HG03108 (cell line): ENCODE results near the gene TTLL5.
"Not testable (repeated sequence)": the region's sequence is repeated elsewhere in the genome, so short reads cannot be mapped to it uniquely, and the experiment has no call there.

ENCODE experiments used
- ATAC-seq: cut with Tn5 transposase; IDR thresholded peaks from one replicate; pipeline ENCODE4 v1.9.1; 2021; ENCODE audit warnings: moderate library complexity; ENCODE audit not compliant: unreplicated experiment

The TTLL5 gene

GRCh38 chr14:75826599-75826998 is 165.6 kb downstream of the TTLL5 start:
- no peak for ATAC-seq

- ATAC-seq = no peak
Observed at GRCh38 chr14:75827331-75827730, 166.3 kb downstream of the TTLL5 start.

- ATAC-seq = no peak
Observed at GRCh38 chr14:75829316-75829715, 168.3 kb downstream of the TTLL5 start.

- no peak for ATAC-seq
Observed at GRCh38 chr14:75831455-75831854, 170.4 kb downstream of the TTLL5 start.

GRCh38 chr14:75831952-75832351 is 170.9 kb downstream of the TTLL5 start:
- no peak for ATAC-seq

GRCh38 chr14:75832621-75833297 is 171.7 kb downstream of the TTLL5 start:
- no peak for ATAC-seq

- no peak for ATAC-seq
Observed at GRCh38 chr14:75833326-75834020, 172.4 kb downstream of the TTLL5 start.

- no peak for ATAC-seq
Observed at GRCh38 chr14:75835156-75835725, 174.2 kb downstream of the TTLL5 start.

- ATAC-seq = no peak
Observed at GRCh38 chr14:75835737-75836136, 174.7 kb downstream of the TTLL5 start.

- no peak for ATAC-seq
Observed at GRCh38 chr14:75837151-75837787, 176.2 kb downstream of the TTLL5 start.

GRCh38 chr14:75840911-75841310 is 179.9 kb downstream of the TTLL5 start:
- ATAC-seq = no peak

GRCh38 chr14:75842551-75842950 is 181.5 kb downstream of the TTLL5 start:
- ATAC-seq = no peak

- no peak for ATAC-seq
Observed at GRCh38 chr14:75844486-75844885, 183.4 kb downstream of the TTLL5 start.

GRCh38 chr14:75845136-75845804 is 184.2 kb downstream of the TTLL5 start:
- ATAC-seq = no peak

GRCh38 chr14:75846694-75847093 is 185.6 kb downstream of the TTLL5 start:
- not testable (repeated sequence) for ATAC-seq

- ATAC-seq = no peak
Observed at GRCh38 chr14:75847584-75847983, 186.5 kb downstream of the TTLL5 start.

- no peak for ATAC-seq
Observed at GRCh38 chr14:75848167-75848913, 187.3 kb downstream of the TTLL5 start.

GRCh38 chr14:75849300-75849895 is 188.4 kb downstream of the TTLL5 start:
- no peak for ATAC-seq

- ATAC-seq = no peak
Observed at GRCh38 chr14:75851574-75851866, 190.5 kb downstream of the TTLL5 start.

- ATAC-seq = no peak
Observed at GRCh38 chr14:75854111-75854799, 193.2 kb downstream of the TTLL5 start.
